SK-N-SH treated with all-trans-retinoic acid at 6 μM for 48 hours (cell line): Measurements from ENCODE around the gene MALRD1.

Experiments
- ATAC-seq: fragments of 200-7000 bp; cut with Tn5 transposase; 3 replicates; pipeline ENCODE4 v1.9.1; 2020; ENCODE audit warnings: mild to moderate bottlenecking, moderate library complexity
- ARNTL ChIP-seq: fragments of 450-650 bp; formaldehyde crosslinking; IDR thresholded peaks from 2 replicates; pipeline ENCODE4 v1.5.0; 2020; ENCODE audit warnings: low read depth, mild to moderate bottlenecking, moderate library complexity, borderline replicate concordance
- BACH2 ChIP-seq: fragments of 250-450 bp; sonication (Bioruptor Pico); IDR thresholded peaks from 2 replicates; pipeline ENCODE4 v1.9.0; 2021; ENCODE audit warnings: mild to moderate bottlenecking, borderline replicate concordance
- CREB5 ChIP-seq: fragments of 250-450 bp; sonication (Bioruptor Pico); IDR thresholded peaks from 2 replicates; pipeline ENCODE4 v1.5.1; 2020; ENCODE audit warnings: low read depth, mild to moderate bottlenecking, moderate library complexity
- CSDC2 ChIP-seq: fragments of 250-450 bp; sonication (Bioruptor Pico); IDR thresholded peaks from 2 replicates; pipeline ENCODE4 v1.5.0; 2020; ENCODE audit warnings: mild to moderate bottlenecking, moderate library complexity
- ESRRG ChIP-seq: fragments of 250-450 bp; sonication (Bioruptor Pico); IDR thresholded peaks from 2 replicates; pipeline ENCODE4 v1.6.1; 2021; ENCODE audit warnings: mild to moderate bottlenecking
- GLIS3 ChIP-seq: fragments of 250-450 bp; sonication (Bioruptor Pico); IDR thresholded peaks from 2 replicates; pipeline ENCODE4 v1.5.0; 2020; ENCODE audit warnings: mild to moderate bottlenecking, moderate library complexity
- ISL1 ChIP-seq: fragments of 250-450 bp; sonication (Bioruptor Pico); IDR thresholded peaks from 2 replicates; pipeline ENCODE4 v2.1.2; 2022; ENCODE audit warnings: mild to moderate bottlenecking, moderate library complexity
- OSR1 ChIP-seq: fragments of 250-450 bp; sonication (Bioruptor Pico); IDR thresholded peaks from 2 replicates; pipeline ENCODE4 v1.8.0; 2022; ENCODE audit warnings: moderate library complexity, mild to moderate bottlenecking, inconsistent platforms
- PATZ1 ChIP-seq: fragments of 250-450 bp; sonication (Bioruptor Pico); IDR thresholded peaks from 2 replicates; pipeline ENCODE4 v1.8.0; 2020; ENCODE audit warnings: mild to moderate bottlenecking, moderate library complexity, borderline replicate concordance
- POU6F1 ChIP-seq: fragments of 250-450 bp; sonication (Bioruptor Pico); IDR thresholded peaks from 2 replicates; pipeline ENCODE4 v1.8.0; 2021; ENCODE audit warnings: low read depth, mild to moderate bottlenecking, moderate library complexity, borderline replicate concordance
- PPARA ChIP-seq: fragments of 250-450 bp; sonication (Bioruptor Pico); IDR thresholded peaks from 2 replicates; pipeline ENCODE4 v1.5.0; 2020; ENCODE audit warnings: mild to moderate bottlenecking, borderline replicate concordance
- SNAI2 ChIP-seq: fragments of 250-450 bp; sonication (Bioruptor Pico); IDR thresholded peaks from 2 replicates; pipeline ENCODE4 v1.5.0; 2020; ENCODE audit warnings: mild to moderate bottlenecking, moderate library complexity
- TCF4 ChIP-seq: fragments of 250-450 bp; sonication (Bioruptor Pico); IDR thresholded peaks from 2 replicates; pipeline ENCODE4 v1.8.0; 2021; ENCODE audit warnings: mild to moderate bottlenecking, moderate library complexity, borderline replicate concordance
- TOX ChIP-seq: fragments of 250-450 bp; sonication (Bioruptor Pico); IDR thresholded peaks from 2 replicates; pipeline ENCODE4 v1.8.0; 2021; ENCODE audit warnings: mild to moderate bottlenecking, moderate library complexity, borderline replicate concordance
- TSHZ2 ChIP-seq: fragments of 250-450 bp; sonication (Bioruptor Pico); IDR thresholded peaks from 2 replicates; pipeline ENCODE4 v1.5.0; 2020; ENCODE audit warnings: mild to moderate bottlenecking, moderate library complexity
- ZC3H10 ChIP-seq: fragments of 250-450 bp; sonication (Bioruptor Pico); IDR thresholded peaks from 2 replicates; pipeline ENCODE4 v1.5.1; 2021; ENCODE audit warnings: mild to moderate bottlenecking, moderate library complexity
- ZFP3 ChIP-seq: fragments of 250-450 bp; sonication (Bioruptor Pico); IDR thresholded peaks from 2 replicates; pipeline ENCODE4 v1.5.0; 2020; ENCODE audit warnings: mild to moderate bottlenecking, moderate library complexity
- ZFP30 ChIP-seq: fragments of 450-650 bp; formaldehyde crosslinking; IDR thresholded peaks from 2 replicates; pipeline ENCODE4 v1.5.0; 2022; ENCODE audit warnings: mild to moderate bottlenecking, moderate library complexity
- ZNF565 ChIP-seq: fragments of 450-650 bp; formaldehyde crosslinking; conservative IDR thresholded peaks from 2 replicates; pipeline ENCODE4 v1.5.0; 2020; ENCODE audit warnings: low read depth, mild to moderate bottlenecking, moderate library complexity
- ZNF70 ChIP-seq: fragments of 450-650 bp; formaldehyde crosslinking; IDR thresholded peaks from 2 replicates; pipeline ENCODE4 v1.5.0; 2020; ENCODE audit warnings: mild to moderate bottlenecking, moderate library complexity

The MALRD1 gene

GRCh38 chr10:19256331-19256730 is 207.7 kb downstream of the MALRD1 start:
- ATAC-seq, result no peak
- TF ChIP-seq TSHZ2 (CRISPR knock-in tag) (no peak), OSR1 (no peak), ISL1 (CRISPR knock-in tag) (no peak), TCF4 (CRISPR knock-in tag) (no peak)

GRCh38 chr10:19263262-19263661 is 214.7 kb downstream of the MALRD1 start:
- no peak for ATAC-seq
- TF ChIP-seq CSDC2 (CRISPR knock-in tag), result no peak

GRCh38 chr10:19283285-19283684 is 234.7 kb downstream of the MALRD1 start:
- ATAC-seq, result no peak
- TF ChIP-seq TSHZ2 (CRISPR knock-in tag) (no peak), ARNTL (CRISPR knock-in tag) (no peak), CREB5 (CRISPR knock-in tag) (no peak), ZFP3 (CRISPR knock-in tag) (no peak), GLIS3 (CRISPR knock-in tag) (no peak), ESRRG (no peak), PPARA (CRISPR knock-in tag) (no peak)

GRCh38 chr10:19283786-19284185 is 235.2 kb downstream of the MALRD1 start:
- no peak for ATAC-seq
- TF ChIP-seq PATZ1 (CRISPR knock-in tag) (no peak), PPARA (CRISPR knock-in tag) (no peak), GLIS3 (CRISPR knock-in tag) (no peak), ESRRG (no peak), TSHZ2 (CRISPR knock-in tag) (no peak), ZNF70 (CRISPR knock-in tag) (no peak), ZFP30 (no peak), CREB5 (CRISPR knock-in tag) (no peak), SNAI2 (no peak), ZNF565 (CRISPR knock-in tag) (no peak), POU6F1 (CRISPR knock-in tag) (no peak), ZFP3 (CRISPR knock-in tag) (no peak), BACH2 (CRISPR knock-in tag) (no peak), CSDC2 (CRISPR knock-in tag) (no peak), TOX (CRISPR knock-in tag) (no peak), TCF4 (CRISPR knock-in tag) (no peak), ZC3H10 (CRISPR knock-in tag) (no peak)
